GM18861 (cell line): ENCODE data around the gene TMEM163.
"Not testable (repeated sequence)": the region's sequence is repeated elsewhere in the genome, so short reads cannot be mapped to it uniquely, and the experiment has no call there.

ENCODE experiments used
- ATAC-seq: cut with Tn5 transposase; IDR thresholded peaks from one replicate; pipeline ENCODE4 v1.9.1; 2021; ENCODE audit not compliant: unreplicated experiment

The TMEM163 gene

DNA sequence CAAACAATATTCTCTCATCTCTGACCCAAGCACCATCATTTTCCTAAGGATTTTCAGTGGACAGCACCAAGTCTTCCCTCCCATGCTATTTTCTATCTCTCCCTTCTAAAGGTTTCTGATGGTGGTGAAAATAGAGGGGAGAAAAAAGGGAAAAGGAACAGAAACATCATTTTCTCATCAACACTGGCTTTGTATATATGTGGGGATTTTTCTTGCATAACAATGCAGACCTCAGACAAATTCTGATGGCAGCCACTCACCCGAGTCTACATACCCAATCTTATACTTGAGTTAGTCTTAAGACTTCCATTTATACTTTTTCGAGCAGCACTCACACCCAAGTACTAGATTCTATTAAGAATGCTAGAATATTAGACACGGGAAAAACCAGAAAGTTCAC, 95.8 kb downstream of the TMEM163 start:
- no peak for ATAC-seq

- ATAC-seq, result peak; percentile 36
These were observed 96.7 kb downstream of the TMEM163 start for GRCh38 chr2:134621939-134622705.

DNA sequence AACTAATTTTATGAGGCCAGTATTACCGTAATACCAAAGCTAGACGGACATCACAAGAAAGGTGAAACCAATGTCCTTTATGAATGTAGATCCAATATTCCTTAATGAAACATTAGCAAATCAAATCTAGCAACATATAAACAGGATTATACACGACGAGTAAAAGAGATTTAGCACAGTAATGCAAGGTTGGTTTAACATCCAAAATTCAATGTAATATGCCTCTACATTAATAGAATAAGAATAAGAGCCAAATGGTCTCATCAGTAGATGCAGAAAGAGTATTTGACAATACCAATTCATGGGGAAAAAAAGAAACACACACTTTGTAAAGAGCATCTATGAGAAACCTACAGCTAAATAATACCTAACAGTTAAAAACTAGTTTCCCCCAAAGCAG, 99.5 kb downstream of the TMEM163 start:
- no peak for ATAC-seq

GRCh38 chr2:134615480-134615879, 103.3 kb downstream of the TMEM163 start:
- not testable (repeated sequence) for ATAC-seq

- ATAC-seq, result no peak
These were observed 107.5 kb downstream of the TMEM163 start for GRCh38 chr2:134611316-134611715.

DNA sequence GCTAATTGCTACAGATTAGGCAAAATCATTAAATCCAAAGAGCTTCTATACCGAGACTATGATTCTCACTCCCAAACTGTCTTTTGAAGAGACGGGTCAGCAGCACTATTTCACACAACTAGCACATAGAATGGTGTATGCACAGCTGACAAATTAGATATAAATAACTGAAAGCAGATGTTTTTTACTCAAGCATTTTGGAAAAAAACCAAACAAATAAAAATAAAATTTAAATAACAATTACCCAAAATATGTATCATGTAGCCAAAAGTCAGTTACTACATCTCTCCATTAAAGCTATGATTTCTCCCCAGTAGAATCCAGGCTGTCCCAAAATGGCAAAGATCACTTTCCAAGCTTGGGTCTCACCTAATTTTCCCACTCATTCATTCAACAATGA, 107.9 kb downstream of the TMEM163 start:
- no peak for ATAC-seq

DNA sequence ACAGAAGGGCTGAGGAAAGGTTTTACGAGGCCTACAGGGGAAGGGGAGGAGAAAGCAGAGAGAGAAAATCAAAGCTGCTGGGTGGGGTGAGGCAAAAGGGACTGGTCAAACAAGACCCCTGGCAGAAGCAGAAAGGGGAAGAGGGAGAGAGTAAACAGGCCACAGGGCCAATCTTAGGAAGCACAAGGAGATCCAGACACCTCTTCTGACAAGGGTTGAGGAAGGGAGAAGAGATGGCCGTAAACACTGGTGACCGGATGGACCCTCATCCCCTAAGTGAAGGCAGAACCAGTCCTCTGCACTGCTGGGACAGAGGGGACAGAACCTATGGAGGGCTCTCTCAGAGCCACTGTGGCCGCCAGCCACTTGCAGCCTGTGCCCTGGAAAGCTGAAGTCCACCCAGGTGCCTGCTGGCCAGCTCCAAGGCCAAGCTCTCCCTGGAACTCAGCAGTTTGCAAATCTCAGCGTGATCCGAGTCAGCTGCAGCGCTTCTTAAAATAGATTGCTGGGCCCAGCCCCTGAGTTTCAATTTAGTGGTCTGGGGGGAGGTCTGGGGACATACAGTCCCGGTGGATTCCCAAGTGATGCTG, 108.8 kb downstream of the TMEM163 start:
- ATAC-seq, result no peak

- ATAC-seq, result no peak
These were observed 114.8 kb downstream of the TMEM163 start for GRCh38 chr2:134603966-134604365.

- no peak for ATAC-seq
These were observed 116.1 kb downstream of the TMEM163 start for GRCh38 chr2:134602666-134603065.

GRCh38 chr2:134601264-134601663, 117.5 kb downstream of the TMEM163 start:
- ATAC-seq, result no peak

DNA sequence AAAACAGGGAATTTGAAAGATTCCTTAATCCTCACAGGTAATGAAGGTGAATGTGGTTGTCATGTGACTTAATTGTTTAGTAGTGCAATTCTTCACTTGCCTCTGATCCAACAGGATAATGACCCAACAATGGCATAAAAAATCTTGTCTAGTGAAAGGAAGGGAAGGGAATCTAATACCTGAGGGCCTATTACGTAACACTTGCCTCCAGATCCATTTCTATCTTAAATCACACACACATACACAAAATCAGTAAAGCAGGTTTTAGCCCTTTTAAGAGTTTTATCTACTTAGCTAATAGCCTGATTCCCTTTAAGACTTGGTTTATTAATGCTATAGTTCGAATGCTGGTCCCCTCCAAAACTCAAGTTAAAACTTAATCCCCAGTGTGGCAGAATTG, 118.6 kb downstream of the TMEM163 start:
- no peak for ATAC-seq

DNA sequence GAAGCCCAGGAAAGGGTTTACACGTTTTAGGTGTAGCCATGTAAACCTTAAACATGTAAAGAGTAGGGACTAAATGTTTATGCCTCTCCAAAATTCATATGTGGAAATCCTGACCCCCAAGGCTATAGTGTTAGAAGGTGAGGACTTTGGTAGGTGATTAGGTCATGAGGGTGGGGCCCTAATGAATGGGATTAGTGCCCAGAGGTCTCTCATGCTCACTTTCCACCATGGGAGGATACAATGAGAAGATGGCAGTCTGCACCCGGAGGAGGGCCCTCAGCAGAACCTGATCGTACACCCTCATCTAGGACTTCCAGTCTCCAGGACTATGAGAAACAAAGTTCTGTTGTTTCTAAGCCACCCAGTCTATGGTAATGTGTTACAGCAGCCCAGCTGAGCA, 119.6 kb downstream of the TMEM163 start:
- no peak for ATAC-seq

DNA sequence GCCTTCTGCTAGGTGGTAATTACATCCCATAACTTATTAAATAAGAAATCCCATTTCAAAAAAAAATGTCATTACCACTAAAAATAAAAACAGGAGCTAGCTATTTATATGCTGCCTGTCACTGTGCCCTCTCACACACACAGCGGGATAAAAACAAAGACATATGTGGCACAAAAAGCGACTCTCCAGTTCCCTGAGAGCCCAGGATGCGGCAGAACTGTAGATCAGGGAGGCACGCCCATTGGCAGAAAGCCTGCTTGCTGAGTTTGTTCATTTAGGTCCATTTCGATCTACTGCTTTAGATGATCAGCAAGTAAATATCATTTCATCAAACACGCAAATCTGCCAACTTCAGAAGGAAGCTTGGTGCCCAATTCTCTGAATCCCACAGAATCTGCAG, 124.4 kb downstream of the TMEM163 start:
- ATAC-seq, result no peak

DNA sequence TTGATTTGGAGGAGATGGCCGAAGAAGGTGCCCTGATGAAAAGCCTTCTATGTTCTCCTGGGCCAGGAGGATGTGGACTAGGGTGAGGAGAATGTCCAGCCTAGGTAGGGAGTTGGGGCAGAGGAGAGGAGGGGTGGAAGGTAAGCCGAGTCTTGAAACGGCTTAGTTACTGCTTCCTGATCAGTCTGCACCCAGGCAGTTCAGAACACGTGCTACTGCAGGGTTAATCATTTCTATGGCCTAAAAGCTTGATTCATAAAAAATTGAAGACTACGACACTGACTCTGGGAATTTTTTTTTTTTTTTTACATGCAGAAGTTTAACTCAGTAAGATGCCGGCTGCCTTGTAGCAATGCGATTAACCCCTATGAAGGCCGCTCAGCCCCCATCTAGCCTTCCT, 125.3 kb downstream of the TMEM163 start:
- no peak for ATAC-seq

- no peak for ATAC-seq
These were observed 126.4 kb downstream of the TMEM163 start for GRCh38 chr2:134592377-134592776.

DNA sequence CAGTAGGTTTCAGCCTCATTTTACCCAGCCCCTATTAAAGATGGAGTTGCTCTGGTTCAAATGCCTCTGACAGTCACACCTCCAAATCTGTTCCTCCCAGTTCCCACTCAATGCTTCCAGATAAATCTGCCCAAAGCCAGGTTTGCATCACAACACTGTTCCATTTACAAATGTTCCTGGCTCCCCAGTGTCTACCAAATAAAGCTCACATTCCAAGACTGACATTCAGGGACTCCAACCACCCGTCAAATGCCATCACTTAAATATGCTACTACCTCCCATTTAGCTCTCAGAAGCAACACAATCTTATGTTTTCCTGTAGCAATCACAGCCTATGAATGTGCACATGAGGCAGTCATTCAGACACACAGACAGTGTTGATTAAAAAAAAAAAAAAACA, 127.3 kb downstream of the TMEM163 start:
- ATAC-seq, result no peak

GRCh38 chr2:134590679-134591078, 128.1 kb downstream of the TMEM163 start:
- ATAC-seq, result no peak

DNA sequence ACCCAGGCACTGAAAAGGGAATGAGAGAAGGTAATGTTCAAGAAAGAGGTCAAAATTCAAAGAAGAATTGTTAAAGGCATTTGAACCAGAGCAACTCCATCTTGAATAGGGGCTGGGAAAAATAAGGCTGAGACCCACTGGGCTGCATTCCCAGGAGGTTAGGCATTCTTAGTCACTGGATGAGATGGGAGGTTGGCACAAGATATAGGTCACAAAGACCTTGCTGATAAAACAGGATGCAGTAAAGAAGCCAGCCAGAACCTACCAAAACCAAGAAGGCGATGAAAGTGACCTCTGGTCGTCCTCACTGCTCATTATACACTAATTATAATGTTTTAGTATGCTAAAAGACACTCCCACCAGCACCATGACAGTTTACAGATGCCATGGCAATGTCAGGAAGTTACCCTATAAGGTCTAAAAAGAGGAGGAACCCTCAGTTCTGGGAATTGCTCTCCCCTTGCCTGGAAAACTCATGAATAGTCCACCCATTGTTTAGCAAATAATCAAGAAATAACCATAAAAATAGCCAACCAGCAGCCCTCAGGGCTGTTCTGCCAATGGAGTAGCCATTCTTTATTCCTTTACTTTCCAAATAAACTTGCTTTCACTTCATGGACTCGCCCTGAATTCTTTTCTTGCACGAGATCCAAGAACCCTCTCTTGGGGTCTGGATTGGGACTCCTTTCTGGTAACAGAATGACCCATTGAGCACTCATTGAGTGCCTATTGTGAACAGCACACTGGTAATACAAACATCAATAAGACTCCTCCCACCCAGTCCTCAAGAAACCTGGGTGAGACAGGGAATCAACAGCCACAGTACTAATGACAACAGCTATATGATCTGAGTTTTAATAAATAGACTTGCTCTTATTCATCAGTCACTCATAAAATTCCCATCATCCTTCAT, 129.4 kb downstream of the TMEM163 start:
- ATAC-seq, result not testable (repeated sequence)

DNA sequence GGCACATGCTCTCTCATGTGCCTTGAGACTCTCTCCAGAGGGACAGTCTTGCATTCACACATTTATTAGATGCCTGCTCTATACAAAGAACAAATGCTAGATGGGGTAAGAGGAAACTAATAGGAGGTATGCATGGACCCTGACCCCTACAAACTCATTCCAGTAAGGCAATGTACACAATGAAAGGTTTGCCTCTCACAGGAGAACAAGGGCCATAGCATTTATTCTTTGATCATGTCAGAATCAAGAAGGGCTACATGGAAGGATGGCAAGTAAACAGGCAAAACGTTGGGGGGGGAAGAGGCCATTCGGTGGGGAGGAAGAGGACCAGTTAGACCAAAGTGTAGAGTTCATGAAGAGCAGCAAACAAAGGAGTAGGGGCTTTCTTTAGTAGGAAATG, 130.2 kb downstream of the TMEM163 start:
- no peak for ATAC-seq

GRCh38 chr2:134586326-134586965, 132.4 kb downstream of the TMEM163 start:
- ATAC-seq, result no peak

DNA sequence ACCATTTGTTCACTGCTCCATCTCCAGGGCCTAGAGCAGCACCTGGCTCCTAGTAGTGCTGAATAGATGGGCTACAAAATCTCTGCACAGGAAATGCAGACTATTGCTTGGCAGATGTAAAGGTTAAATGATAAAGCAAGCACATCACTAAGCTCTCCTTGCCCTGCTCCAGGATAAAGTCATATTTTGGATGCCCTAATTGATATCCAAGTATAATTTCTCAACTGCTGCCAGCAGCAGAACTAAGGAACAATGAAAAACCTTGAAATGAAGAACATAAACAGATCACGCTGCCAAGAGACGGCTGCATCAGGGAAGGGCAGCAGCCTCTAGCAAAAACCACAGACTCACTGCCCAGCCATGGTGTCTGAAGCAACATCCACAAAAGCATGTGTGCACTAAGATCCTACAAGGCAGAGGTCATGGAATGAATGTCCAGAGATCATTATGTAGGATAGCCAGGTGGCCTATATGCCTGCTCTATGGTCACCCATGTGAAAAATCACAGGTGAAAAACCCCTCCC, 134.7 kb downstream of the TMEM163 start:
- no peak for ATAC-seq
